Endothelial cell (in vitro differentiated cells): Measurements from ENCODE around the gene FAM53B. TPM values are rescaled to one million over a fixed set of nuclear protein-coding genes. Genes with fewer than 3 reads are reported as not detected.
"Not testable (repeated sequence)": the region's sequence is repeated elsewhere in the genome, so short reads cannot be mapped to it uniquely, and the experiment has no call there.

Experiments
- DNase-seq: peaks from one replicate; pipeline ENCODE4 v3.0.0; 2021; ENCODE audit warnings: low spot score
- H3K27ac Mint-ChIP-seq: one replicate; pipeline ENCODE4 v1.8.0; 2021; ENCODE audit warnings: mixed read lengths, inconsistent platforms; ENCODE audit not compliant: unreplicated experiment
- H3K27me3 Mint-ChIP-seq: one replicate; pipeline ENCODE4 v1.8.0; 2021; ENCODE audit warnings: mild to moderate bottlenecking, moderate library complexity, mixed read lengths, inconsistent platforms; ENCODE audit not compliant: unreplicated experiment
- H3K36me3 Mint-ChIP-seq: one replicate; pipeline ENCODE4 v1.8.0; 2021; ENCODE audit warnings: mild to moderate bottlenecking, low read depth, mixed read lengths, inconsistent platforms; ENCODE audit not compliant: unreplicated experiment
- H3K4me1 Mint-ChIP-seq: one replicate; pipeline ENCODE4 v1.8.0; 2021; ENCODE audit warnings: mild to moderate bottlenecking, mixed read lengths, inconsistent platforms; ENCODE audit not compliant: unreplicated experiment
- H3K4me3 Mint-ChIP-seq: one replicate; pipeline ENCODE4 v1.8.0; 2021; ENCODE audit warnings: mild to moderate bottlenecking, mixed read lengths, inconsistent platforms; ENCODE audit not compliant: unreplicated experiment
- H3K9me3 Mint-ChIP-seq: one replicate; pipeline ENCODE4 v1.8.0; 2021; ENCODE audit warnings: mixed read lengths, inconsistent platforms; ENCODE audit not compliant: unreplicated experiment
- CTCF ChIP-seq: fragments of 200-600 bp; sonication (generic); IDR thresholded peaks from one replicate; pipeline ENCODE4 v1.5.0; 2021; ENCODE audit warnings: antibody characterized with exemption; ENCODE audit not compliant: unreplicated experiment
- total RNA-seq: library from RNA; stranded (reverse); fragmentation: NEBNext Ultra II Directional; extraction: Animal tissue kit (Norgen Biotek cat#: 25700); gene quantifications from one replicate; pipeline ENCODE4 v1.2.1, GENCODE V29; 2021; ENCODE audit not compliant: unreplicated experiment

Gene FAM53B
- total RNA-seq, 1 donor from 2014 or later = 21.0 TPM

DNA sequence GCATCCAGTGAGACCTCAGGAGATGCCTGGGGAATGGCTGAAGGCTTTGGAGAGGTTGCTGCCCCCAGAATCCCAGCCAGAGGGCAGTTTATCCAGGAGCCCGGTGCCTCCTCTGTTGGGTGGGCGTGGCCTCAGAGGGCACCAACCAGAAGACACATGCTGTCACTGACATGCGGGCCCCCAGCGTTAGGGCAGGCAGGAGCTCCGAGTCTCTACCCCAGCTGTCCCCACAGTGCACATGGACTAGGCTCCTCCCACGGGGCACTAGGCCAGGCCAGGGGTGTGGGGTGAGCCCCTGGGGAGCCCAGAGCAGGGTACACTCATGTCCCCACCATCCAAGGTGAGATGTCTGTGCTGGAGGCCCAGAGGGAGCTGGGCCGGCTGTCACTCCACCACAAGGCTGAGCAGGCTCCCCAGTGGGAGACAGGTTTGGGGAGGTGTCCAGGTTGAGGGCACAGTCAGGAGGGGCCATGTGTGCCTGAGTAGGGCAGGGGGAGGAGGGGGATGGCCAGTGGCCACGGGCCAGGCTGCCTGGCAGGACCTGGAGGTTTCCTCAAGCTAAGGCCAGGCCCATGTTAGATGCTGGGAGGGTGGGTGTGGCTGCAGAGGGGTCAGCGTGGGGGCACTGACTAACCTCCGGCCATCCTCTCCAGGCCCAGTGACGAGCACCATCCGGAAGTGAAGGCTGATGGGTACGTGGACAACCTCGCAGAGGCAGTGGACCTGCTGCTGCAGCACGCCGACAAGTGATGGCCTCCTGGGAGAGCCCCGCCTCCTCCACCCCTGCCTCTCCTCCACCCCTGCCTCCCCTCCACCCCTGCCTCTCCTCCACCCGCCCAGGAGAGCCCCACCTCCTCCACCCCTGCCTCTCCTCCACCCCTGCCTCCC is 131.3 kb downstream of the FAM53B start:
- no peak overlapping the region for H3K27ac Mint-ChIP-seq
- TF ChIP-seq CTCF = no peak

DNA sequence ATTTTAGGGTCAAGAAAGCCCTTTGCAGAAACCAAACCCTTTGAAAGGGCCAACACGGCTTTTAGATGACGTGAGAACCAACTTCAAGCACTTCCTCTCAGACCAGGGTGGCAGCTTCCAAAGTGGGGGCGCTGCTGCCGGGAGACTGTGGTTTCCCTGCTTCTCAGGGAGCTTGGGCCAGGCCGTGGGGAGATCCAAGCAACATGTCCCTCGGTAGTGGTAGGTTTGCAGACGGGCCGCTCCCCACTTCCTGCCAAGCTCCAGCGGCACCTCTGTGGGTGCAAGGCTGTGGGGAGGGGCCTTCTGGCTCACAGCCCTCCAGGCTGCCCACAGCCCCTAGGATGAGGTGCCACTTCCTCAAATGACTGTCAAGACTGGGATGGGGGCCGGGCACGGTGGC is 132.4 kb downstream of the FAM53B start:
- peaks cover 4% of the 10 kb centered on the region for H3K36me3 Mint-ChIP-seq
- peaks cover 9% of the 10 kb centered on the region for H3K27me3 Mint-ChIP-seq
- no peak overlapping the region for H3K4me3 Mint-ChIP-seq
- H3K4me1 Mint-ChIP-seq = peaks cover 4% of the 10 kb centered on the region
- no peaks in the 10 kb centered on the region for H3K9me3 Mint-ChIP-seq
- H3K27ac Mint-ChIP-seq = no peak overlapping the region
- no peak for DNase-seq
- no peak for TF ChIP-seq CTCF

More for the DNA sequence above, 131.3 kb downstream of the FAM53B start:
- H3K9me3 Mint-ChIP-seq = no peaks in the 10 kb centered on the region
- no peak overlapping the region for H3K4me3 Mint-ChIP-seq
- no peaks in the 10 kb centered on the region for H3K4me1 Mint-ChIP-seq
- peaks cover 4% of the 10 kb centered on the region for H3K36me3 Mint-ChIP-seq
- no peak for DNase-seq
- peaks cover 12% of the 10 kb centered on the region for H3K27me3 Mint-ChIP-seq

DNA sequence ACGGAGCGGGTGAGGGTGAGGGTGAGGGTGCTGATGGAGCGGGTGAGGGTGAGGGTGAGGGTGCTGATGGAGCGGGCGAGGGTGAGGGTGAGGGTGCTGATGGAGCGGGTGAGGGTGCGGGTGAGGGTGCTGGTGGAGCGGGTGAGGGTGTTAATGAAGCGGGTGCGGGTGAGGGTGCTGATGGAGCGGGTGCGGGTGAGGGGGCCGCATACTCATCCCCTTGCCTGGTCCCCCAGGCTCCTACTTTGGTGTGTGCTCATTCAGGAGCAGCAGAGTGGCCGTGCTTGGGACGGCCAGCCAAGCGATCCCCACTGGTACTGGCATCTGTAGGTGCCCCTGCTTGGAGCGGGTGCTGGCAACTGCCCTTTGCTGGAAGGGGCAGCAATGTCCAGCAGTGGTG is 133.3 kb downstream of the FAM53B start:
- H3K36me3 Mint-ChIP-seq, H3K4me3 Mint-ChIP-seq, H3K9me3 Mint-ChIP-seq, DNase-seq, H3K4me1 Mint-ChIP-seq, H3K27me3 Mint-ChIP-seq, H3K27ac Mint-ChIP-seq: not testable (repeated sequence)

GRCh38 chr10:124610186-124610585 is 134.0 kb downstream of the FAM53B start:
- H3K36me3 Mint-ChIP-seq, DNase-seq, H3K27me3 Mint-ChIP-seq, H3K4me1 Mint-ChIP-seq, H3K9me3 Mint-ChIP-seq: not testable (repeated sequence)
- Mint-ChIP-seq H3K27ac (peak overlapping the region; percentile 48), H3K4me3 (peak overlapping the region; percentile 31)

DNA sequence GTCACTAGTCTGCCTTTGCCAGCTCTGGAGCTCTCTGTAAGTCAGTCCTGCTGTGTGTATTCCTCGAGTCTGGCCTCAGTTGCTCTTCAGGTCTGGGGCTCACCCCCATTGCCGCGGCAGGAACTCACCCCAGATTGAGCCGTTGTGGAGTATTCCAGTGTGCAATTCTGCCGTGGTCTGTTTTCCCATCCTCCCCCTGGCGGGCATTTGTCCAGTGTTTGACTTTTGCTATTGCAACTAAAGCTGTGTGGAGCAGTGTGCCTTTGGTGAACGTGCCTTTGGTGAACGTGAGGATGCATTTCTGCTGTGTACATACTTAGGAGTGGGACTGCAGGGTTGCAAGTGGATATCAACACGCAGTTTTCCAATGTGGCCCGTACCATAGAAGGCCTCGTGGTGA is 134.5 kb downstream of the FAM53B start:
- peaks cover 4% of the 10 kb centered on the region for H3K36me3 Mint-ChIP-seq
- H3K4me1 Mint-ChIP-seq = peaks cover 5% of the 10 kb centered on the region
- peak overlapping the region; percentile 48 for H3K27ac Mint-ChIP-seq

More for the DNA sequence above, 134.5 kb downstream of the FAM53B start:
- peak overlapping the region; percentile 31 for H3K4me3 Mint-ChIP-seq
- no peak for TF ChIP-seq CTCF
- no peaks in the 10 kb centered on the region for H3K9me3 Mint-ChIP-seq
- peaks cover 9% of the 10 kb centered on the region for H3K27me3 Mint-ChIP-seq
- no peak for DNase-seq
